IMR-90 (cell line): ENCODE results near the gene TIE1.

ENCODE experiments used
- CHD1 ChIP-seq: IDR thresholded peaks from 2 replicates; pipeline ENCODE4 v1.6.1; 2012; ENCODE audit warnings: low read depth, low read length, improper control_type of control experiment
- CTCF ChIP-seq: conservative IDR thresholded peaks from 2 replicates; pipeline ENCODE4 v1.5.1; 2012; ENCODE audit warnings: mild to moderate bottlenecking, low read depth, low read length, improper control_type of control experiment
- MXI1 ChIP-seq: IDR thresholded peaks from 2 replicates; pipeline ENCODE4 v1.6.1; 2012; ENCODE audit warnings: low read depth, mild to moderate bottlenecking, low read length, moderate library complexity, borderline replicate concordance
- POLR2A ChIP-seq: IDR thresholded peaks from 2 replicates; pipeline ENCODE4 v1.6.1; 2012; ENCODE audit warnings: mild to moderate bottlenecking, low read depth, low read length
- RAD21 ChIP-seq: IDR thresholded peaks from 2 replicates; pipeline ENCODE4 v1.6.1; 2012; ENCODE audit warnings: low read length, improper control_type of control experiment
- RCOR1 ChIP-seq: IDR thresholded peaks from 2 replicates; pipeline ENCODE4 v1.6.1; 2012; ENCODE audit warnings: mild to moderate bottlenecking, low read length, improper control_type of control experiment; ENCODE audit not compliant: insufficient replicate concordance
- RFX5 ChIP-seq: IDR thresholded peaks from 2 replicates; pipeline ENCODE4 v1.8.0; 2012; ENCODE audit warnings: low read depth, mild to moderate bottlenecking, low read length, moderate library complexity

GRCh38 chr1:43274125-43274803 is 26.5 kb upstream of the TIE1 start:
- TF ChIP-seq CTCF (no peak), MXI1 (no peak), RAD21 (no peak), RFX5 (no peak), CHD1 (no peak), POLR2A (no peak), RCOR1 (no peak)
